NB4 (cell line): Measurements from ENCODE around the gene CD300LG.

Experiments
- DNase-seq: peaks from one replicate; pipeline ENCODE4 v3.0.0; 2010; ENCODE audit warnings: low read depth
- H3K4me3 ChIP-seq: one replicate; pipeline ENCODE4 v1.5.1; 2011; ENCODE audit warnings: mild to moderate bottlenecking, low read depth, low read length, moderate library complexity
- MYC ChIP-seq: IDR thresholded peaks from 2 replicates; pipeline ENCODE4 v1.6.1; 2011; ENCODE audit warnings: low read depth, low read length
- POLR2A ChIP-seq: IDR thresholded peaks from 2 replicates; pipeline ENCODE4 v1.6.1; 2011; ENCODE audit warnings: mild to moderate bottlenecking; ENCODE audit not compliant: insufficient read length; ENCODE audit errors: extremely low read depth
- TF ChIP-seq, protein P1 (sequence below): IDR thresholded peaks from 2 replicates; pipeline ENCODE4 v1.6.1; 2011; ENCODE audit warnings: low read depth, low read length
- TF ChIP-seq, protein P2 (sequence below): IDR thresholded peaks from one replicate; pipeline ENCODE4 v1.5.1; 2012; ENCODE audit warnings: low read depth, low read length

CD300LG gene

DNA sequence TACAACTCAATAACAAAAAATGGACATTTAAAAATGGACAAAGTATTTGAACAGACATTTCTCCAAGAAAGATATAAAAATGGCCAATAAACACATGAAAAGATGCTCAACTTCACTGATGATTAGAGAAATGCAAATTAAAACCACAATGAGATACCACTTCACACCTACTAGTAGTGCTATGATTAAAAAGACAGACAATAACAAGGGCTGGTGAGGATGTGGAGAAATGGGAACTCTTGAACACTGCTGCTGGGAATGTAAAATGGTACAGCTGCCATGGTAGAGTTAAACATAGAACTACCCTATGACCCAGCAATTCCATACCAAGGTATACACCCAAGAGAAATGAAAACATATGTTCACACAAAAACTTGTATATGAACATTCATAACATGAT, 41.9 kb upstream of the CD300LG start:
- TF ChIP-seq POLR2A (no peak), MYC (no peak)
- TF ChIP-seq, protein P1, sequence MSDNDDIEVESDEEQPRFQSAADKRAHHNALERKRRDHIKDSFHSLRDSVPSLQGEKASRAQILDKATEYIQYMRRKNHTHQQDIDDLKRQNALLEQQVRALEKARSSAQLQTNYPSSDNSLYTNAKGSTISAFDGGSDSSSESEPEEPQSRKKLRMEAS: no peak
- TF ChIP-seq, protein P2, sequence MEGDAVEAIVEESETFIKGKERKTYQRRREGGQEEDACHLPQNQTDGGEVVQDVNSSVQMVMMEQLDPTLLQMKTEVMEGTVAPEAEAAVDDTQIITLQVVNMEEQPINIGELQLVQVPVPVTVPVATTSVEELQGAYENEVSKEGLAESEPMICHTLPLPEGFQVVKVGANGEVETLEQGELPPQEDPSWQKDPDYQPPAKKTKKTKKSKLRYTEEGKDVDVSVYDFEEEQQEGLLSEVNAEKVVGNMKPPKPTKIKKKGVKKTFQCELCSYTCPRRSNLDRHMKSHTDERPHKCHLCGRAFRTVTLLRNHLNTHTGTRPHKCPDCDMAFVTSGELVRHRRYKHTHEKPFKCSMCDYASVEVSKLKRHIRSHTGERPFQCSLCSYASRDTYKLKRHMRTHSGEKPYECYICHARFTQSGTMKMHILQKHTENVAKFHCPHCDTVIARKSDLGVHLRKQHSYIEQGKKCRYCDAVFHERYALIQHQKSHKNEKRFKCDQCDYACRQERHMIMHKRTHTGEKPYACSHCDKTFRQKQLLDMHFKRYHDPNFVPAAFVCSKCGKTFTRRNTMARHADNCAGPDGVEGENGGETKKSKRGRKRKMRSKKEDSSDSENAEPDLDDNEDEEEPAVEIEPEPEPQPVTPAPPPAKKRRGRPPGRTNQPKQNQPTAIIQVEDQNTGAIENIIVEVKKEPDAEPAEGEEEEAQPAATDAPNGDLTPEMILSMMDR: no peak
- no peak for DNase-seq
- H3K4me3 ChIP-seq: no peak overlapping the region

DNA sequence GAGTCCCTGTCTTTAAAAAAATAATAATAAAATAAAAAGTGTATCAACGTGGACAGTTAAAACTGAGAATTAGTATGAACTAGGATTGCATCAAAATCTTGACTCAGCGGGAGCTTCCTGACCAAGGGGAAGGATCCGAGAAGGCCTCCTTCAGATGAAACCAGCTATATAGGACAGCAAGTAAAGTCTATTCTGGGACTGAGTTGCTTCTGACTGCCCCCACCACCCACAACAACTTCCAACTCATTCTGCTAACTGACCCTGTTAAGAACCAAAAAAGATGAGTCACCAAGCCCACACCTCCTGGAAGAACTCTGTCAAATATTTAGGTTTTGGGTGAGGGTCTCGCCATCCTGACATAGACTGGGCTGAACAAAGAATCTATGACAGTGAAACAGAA, 38.9 kb upstream of the CD300LG start:
- DNase-seq: no peak
- TF ChIP-seq, protein P2: no peak
- TF ChIP-seq POLR2A: no peak
- no peak for TF ChIP-seq MYC
- TF ChIP-seq, protein P1: no peak
- H3K4me3 ChIP-seq: no peak overlapping the region

DNA sequence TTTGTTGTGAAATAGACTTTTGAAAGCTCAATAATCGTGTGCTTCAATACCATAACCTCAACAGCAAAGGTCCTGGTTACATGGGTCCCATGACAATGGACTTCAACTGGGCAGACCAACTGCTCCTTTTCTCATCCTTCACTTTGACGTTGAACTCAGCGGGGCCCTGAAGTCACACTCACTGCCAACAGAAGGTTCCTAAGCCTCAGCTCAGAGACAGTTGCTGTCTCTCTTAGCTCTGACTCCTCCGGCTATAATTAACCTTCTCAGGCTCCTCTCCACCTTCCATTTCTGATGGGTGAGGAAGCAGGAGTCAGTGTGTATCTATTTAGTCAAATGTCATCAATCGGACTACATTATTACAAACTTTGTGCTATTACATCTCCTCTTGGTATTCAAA, 37.9 kb upstream of the CD300LG start:
- no peak overlapping the region for H3K4me3 ChIP-seq
- no peak for DNase-seq
- TF ChIP-seq, protein P2: no peak
- TF ChIP-seq, protein P1: no peak
- TF ChIP-seq POLR2A: no peak
- no peak for TF ChIP-seq MYC

DNA sequence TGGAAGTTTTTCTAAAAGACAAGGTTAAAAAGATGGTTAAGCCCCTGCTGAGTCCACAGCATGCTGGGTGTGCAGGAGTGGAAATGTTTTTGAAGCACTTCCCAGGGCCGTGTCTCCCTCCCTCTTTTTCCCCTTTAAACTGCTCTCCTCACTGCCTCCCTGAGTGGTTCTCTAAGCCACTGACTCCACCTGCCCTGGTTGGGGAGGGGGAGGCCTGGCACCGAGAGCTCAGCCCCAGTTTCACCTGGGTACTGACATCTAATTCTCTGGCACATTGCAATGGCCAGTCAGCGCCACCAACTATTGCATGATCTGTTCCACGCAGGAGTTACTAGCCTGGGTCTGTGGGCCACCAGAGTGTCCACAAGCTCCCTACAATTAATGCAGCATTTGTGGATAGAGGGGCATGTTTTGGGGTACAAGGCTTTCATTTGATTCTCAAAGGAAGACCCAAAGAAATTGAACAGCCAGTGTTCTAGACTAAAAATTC, 36.7 kb upstream of the CD300LG start:
- no peak overlapping the region for H3K4me3 ChIP-seq
- TF ChIP-seq POLR2A: no peak
- TF ChIP-seq MYC: no peak
- TF ChIP-seq, protein P2: no peak
- TF ChIP-seq, protein P1: no peak
- no peak for DNase-seq

DNA sequence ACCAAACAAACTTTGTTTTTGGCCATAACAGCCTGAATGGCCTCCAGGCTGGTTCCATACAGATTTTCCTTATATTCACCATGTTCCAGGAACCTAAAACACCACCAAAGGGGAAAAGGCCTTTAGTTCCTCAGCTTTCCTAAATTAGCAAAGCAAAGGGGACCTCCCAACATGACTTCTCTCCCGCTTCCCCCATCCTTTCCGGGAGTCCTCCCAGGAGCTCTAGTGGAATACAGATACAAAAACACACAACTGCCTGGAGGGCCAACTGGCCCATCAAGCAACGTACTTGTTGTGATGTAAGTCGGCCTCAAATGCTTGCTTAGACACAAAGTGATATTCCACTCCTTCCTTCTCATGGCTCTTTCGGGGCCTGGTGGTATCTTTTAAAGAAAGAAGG, 36.2 kb upstream of the CD300LG start:
- DNase-seq: no peak
- H3K4me3 ChIP-seq: no peak overlapping the region
- no peak for TF ChIP-seq POLR2A

DNA sequence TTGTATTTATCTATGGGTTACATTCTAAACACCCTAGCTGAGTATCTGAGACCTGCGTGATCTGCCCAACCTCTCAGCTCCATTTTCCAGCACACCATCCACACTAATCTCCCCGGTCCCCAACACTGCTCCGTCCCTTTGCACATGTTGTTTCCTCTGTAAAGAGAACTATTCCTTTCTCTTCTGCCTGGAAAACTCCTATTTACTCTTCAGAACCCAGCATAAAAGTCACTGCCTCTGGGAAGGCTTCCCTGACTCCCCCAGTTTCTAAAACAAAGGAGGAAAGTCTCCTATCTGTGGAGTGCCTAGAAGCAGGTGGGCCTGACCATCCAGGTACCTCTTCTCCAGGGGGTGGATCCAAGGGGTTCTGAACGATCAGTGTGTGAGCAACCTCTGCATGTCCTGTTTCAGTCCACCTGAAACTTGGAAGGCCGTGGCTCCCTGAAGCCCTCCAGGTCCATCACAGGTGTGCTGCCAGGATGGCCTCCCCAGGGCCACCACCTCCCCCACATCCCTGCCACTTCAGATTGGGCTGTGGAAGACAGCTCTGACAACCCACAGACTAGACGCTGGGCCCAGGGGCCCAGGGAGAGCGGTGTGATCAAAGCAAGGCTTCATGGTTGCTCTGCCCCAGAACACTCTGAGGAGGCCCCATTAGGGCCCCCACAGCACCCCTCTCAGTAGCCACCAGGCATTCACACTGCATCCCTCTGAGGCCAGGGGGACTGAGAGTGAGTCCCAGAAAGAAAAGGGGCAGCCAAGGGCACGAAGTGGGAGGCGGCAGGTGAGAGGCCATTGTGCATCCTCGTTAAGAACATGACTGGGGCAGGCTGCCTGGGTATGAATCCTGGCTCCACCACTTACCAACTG, 34.3 kb upstream of the CD300LG start:
- no peak for DNase-seq
- TF ChIP-seq POLR2A (no peak), MYC (no peak)
- TF ChIP-seq, protein P2: no peak
- TF ChIP-seq, protein P1: no peak
- no peak overlapping the region for H3K4me3 ChIP-seq
